GM12801 (cell line): Measurements from ENCODE around the gene CD300C.

ENCODE experiments used
- TF ChIP-seq, protein P1 (sequence below): IDR thresholded peaks from one replicate; pipeline ENCODE4 v1.5.1; 2011; ENCODE audit warnings: control low read depth; ENCODE audit not compliant: insufficient read length; ENCODE audit errors: extremely low read depth

The CD300C gene

DNA sequence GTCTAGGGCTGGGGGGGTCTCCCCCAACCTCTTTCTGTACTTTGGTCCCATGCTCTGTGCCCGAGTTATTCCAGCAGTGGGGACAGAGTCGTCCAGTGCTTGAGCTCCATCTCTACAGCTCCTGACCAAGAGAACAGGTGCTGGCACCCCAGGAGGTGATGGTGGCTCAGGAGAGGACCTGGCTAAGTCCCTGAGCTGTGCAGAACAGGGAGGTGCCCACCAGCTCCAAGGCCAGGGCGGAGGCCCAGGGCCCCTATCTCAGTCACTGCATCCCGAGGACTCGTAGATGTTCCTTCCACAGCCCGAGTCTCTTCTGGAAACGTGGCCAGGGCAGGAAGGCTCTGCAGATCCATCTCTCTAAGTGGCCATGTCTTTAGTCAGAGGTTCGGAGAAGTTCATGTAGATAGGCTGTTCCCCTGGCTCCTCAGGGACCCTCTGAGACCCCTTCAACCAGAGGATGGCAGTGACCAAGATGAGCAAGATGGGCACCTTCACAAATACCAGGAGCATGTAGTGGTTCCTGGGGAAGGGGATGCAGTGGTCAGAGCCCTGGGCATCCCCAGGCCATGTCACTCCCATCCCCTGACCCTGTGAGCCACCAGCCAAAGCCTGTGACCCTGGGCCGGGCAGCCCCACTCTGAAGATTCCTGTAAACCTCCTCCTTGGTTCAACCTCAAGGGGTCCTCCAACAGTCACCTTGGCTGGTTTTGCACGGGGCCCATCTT lies 23.4 kb downstream of the CD300C start:
- TF ChIP-seq, protein P1, sequence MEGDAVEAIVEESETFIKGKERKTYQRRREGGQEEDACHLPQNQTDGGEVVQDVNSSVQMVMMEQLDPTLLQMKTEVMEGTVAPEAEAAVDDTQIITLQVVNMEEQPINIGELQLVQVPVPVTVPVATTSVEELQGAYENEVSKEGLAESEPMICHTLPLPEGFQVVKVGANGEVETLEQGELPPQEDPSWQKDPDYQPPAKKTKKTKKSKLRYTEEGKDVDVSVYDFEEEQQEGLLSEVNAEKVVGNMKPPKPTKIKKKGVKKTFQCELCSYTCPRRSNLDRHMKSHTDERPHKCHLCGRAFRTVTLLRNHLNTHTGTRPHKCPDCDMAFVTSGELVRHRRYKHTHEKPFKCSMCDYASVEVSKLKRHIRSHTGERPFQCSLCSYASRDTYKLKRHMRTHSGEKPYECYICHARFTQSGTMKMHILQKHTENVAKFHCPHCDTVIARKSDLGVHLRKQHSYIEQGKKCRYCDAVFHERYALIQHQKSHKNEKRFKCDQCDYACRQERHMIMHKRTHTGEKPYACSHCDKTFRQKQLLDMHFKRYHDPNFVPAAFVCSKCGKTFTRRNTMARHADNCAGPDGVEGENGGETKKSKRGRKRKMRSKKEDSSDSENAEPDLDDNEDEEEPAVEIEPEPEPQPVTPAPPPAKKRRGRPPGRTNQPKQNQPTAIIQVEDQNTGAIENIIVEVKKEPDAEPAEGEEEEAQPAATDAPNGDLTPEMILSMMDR: no peak

DNA sequence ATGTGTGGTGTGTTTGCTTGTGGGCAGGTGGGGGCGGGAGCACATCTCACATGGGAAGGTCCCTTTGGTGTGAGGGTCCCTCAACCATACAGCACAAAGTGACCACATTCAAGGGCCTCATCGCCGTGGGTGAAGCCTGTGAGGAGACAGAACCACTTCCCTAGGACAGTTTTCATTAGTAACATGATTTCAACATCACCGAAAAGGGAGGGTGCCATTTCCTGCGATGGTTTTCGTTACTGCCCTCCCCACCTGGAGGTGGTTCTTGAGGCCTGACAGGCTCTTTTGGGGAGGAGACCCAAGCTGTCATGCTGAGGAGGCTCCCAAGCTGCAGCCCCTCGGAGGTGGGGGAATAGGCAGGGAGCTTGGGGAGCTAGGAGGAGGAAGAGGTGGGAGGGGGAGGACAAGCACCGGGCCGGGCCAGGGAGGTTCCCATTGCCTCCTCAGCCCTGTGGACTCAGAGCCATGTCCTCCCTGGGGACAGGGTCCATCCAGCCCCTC lies 24.2 kb downstream of the CD300C start:
- TF ChIP-seq, protein P1: no peak

DNA sequence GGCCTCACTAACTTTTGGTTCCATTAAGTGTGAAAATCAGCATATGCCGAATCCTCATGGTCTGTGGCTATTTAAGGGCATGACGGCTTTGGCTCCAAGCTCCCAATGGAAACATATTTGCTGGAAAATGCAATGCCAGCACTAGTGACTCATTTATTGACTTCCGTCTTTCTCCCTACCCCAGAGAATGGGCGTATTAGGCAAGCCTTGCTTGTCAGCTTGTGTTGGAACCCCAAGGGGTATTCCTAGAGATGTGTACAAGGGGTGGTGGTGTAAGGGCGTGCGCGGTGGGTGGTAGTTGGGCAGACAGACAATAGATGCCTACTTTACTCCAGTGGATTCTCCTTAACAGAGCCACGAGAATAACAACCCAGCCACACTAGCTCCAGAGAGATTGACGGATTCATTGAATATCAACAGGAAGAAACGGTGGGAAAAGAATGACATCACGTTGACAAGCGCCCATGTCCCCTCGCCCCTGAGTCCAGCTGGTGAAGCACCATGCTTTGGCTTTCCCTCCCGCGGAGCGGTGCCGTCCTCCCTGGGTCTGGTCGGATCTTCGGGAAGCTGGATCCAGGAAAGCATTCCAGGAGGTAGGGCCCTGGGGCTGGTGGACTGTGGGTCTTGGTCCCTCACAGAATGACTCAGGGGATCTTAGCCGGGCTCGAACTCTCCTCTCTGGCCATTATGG lies 25.0 kb downstream of the CD300C start:
- TF ChIP-seq, protein P1: no peak

DNA sequence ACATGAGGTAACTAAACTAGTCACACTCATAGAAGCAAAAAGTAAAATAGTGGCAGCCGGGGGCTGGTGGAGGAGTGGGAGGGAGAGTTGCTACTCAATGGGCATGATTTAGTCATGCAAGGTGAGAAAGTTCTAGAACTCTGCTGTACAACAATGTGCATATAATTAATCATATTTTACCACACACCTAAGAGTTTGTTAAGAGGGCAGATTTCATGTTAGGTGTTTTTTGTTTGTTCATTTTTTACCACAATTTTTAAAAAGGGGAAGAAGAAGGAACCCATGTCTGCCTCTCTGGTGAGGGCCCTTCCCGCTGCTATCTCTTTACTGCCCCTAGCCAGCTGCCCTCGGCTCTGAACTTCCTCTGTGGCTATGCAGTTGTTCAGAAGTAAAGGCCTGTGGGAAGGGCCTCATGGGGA lies 25.9 kb downstream of the CD300C start:
- TF ChIP-seq, protein P1: no peak

DNA sequence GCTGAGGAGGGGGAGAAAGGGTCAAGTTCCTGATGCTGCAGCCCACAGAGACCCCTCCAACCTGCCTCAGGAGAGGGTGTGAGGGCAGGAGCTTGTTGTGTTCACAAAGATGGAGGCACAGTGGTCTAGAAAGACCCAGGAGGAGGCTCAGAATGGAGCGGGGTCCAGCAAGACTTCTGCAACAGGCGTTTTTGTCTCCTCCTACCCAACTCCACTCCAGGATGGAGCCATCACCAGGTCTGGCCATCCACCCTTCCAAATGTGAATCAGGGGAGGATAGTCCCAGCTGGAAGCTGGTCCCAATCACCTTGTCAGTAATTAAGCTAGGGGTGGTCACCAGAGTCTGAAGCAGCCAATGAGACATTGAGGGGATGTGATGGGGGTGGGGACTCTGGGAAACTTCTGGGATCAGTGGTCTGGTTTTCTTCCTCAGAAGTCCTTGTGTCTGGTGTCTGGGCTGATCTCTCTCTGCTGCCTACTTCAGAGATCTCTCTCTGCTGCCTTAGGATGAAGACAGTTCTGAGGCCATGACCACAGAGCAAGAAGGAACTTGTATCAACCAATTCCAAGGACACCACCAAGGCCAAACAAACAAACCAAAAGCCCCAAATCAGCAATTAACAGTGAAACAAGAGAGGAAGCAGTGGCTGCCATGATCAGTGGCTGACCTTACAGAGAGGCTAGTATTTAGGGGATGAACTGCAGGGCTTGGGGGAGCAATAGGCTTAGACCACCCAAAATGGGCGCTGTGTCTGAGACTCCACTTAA lies 29.2 kb downstream of the CD300C start:
- TF ChIP-seq, protein P1: no peak

DNA sequence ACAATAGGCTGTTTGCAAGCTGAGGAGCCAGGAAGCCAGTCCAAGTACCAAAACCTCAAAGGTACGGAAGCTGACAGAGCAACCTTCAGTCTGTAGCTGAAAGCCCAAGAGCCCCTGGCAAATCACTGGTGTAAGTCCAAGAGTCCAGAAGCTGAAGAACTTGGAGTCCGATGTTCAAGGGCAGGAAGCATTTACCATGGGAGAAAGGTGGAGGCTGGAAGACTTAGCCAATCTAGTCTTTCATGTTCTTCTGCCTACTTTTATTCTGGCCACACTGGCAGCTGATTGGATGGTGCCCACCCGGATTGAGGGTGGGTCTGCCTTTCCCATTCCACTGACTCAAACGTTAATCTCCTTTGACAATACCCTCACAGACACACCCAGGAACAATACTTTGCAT lies 30.0 kb downstream of the CD300C start:
- TF ChIP-seq, protein P1: no peak
